Measurements from ENCODE around the gene GLI3.

GLI3 gene

DNA sequence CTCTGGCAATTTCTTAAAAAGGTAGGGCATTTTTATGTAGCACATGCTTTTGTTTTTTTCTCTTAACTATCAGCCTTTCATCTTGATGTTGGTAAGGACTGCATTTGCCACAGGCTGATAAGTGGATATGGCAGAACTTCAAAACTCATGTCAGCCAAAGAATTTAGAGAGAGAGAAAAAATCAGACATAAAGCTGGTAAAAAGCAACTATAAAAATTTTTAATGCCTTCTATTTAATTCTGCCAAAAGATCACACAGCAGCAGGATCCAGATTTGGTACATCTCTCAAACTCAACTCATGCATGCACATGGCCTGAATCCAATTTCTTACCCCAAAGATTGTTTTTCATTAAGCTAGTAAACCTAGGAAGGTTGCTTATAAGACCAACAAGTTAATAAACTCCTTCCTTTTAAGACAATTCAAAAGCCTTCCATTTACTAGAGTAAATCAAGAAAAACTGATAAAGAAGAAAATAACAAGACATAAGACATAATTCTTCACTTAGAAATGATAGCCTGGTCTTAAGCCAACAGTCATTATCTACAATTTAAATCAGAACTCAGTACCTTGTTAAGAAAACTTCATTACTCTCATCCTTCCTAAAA lies 69.3 kb downstream of the GLI3 start:
- FAIRE-seq, result no peak
- DNase-seq (ENCODE audit: insufficient read length), result no peak
- TF ChIP-seq POLR2AphosphoS5 (IDR thresholded peaks at IDR 0.05; ENCODE audit: low read depth, low read length), result no peak
- no peak for TF ChIP-seq POLR2A (IDR thresholded peaks at IDR 0.05; ENCODE audit: low read depth, low read length)
- TF ChIP-seq TAF1 (IDR thresholded peaks at IDR 0.05; ENCODE audit: borderline replicate concordance, low read depth, low read length), result no peak

DNA sequence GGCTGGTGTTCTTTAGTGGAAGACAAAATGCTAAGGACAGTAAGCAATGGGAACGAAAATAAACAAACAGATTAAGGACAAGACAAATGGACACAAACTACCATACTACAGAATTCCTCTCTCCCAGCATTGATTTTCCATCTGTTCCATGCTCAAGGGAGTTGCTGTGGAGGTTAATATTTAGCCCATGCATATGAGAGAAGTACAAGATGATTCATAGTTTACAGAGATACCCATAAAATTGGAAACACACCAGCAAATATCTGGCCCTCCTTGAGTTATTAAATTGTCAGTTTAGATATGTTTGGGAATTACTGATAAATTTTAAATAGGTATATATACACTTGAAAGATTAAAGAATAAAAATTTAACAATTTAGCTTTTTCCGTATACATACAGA lies 69.8 kb downstream of the GLI3 start:
- DNase-seq (ENCODE audit: insufficient read length), result no peak
- no peak for FAIRE-seq
- TF ChIP-seq TAF1 (IDR thresholded peaks at IDR 0.05; ENCODE audit: borderline replicate concordance, low read depth, low read length), result no peak
- TF ChIP-seq POLR2AphosphoS5 (IDR thresholded peaks at IDR 0.05; ENCODE audit: low read depth, low read length), result no peak
- TF ChIP-seq POLR2A (IDR thresholded peaks at IDR 0.05; ENCODE audit: low read depth, low read length), result no peak

DNA sequence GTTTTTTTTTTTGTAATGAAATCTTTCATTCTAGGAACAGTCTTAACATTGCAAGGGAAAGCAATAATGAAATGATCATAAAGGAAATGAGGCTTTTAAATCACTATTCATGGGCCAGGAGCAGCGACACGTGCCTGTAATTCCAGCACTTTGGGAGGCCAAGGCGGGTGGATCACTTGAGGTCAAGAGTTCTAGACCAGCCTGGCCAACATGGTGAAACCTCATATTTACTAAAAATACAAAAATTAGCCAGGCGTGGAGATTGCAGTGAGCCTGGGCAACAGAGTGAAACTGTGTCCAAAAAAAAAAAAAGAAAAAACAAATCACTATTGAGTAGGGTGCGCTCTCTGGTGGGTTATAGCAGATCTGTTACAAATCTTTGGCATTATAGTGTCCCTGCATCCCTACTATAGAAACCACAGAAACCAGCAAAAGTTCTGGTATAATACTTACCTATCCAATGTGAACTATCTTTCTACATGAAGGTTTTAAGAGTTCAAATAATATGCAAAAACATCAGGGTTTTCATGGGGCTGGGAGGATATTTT lies 72.1 kb downstream of the GLI3 start:
- FAIRE-seq (no peak), DNase-seq (ENCODE audit: insufficient read length) (no peak)
- TF ChIP-seq POLR2AphosphoS5 (IDR thresholded peaks at IDR 0.05; ENCODE audit: low read depth, low read length) (no peak), POLR2A (IDR thresholded peaks at IDR 0.05; ENCODE audit: low read depth, low read length) (no peak), TAF1 (IDR thresholded peaks at IDR 0.05; ENCODE audit: borderline replicate concordance, low read depth, low read length) (no peak)

DNA sequence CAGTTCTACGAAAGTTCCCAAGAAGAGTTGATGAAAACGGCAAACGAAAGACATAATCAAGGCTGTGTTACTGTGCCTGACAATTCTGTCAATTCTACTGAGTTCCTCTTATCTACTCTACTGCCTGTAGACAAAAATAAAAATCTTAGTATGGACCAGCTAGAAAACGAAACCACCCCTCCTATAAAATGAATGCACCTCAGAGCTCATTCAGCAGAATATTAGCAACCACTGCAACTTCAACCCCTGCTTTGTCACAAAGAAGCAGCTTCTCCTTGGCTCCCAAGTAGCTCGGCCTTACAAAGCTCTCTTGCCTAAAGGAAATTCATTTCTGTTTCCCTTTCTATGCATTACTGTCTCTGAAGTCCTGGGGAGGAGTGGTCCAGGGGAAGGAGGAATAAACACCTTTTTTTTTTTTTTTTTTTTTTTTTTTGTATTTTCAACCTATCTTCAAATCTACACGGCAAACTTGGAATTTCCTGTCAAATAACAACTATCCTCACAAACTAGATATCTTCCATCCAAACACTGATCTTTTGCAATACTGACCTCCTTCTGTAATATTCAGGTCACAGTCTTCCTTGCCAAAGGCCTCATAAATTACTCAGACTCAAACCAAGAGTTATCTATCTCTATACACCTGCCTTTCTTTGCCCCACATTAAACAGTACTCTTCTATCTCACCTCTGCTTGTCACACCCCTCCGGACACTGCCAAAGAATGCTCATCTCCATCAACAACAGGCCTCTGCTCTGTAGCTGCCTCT lies 74.3 kb downstream of the GLI3 start:
- no peak for TF ChIP-seq TAF1 (IDR thresholded peaks at IDR 0.05; ENCODE audit: borderline replicate concordance, low read depth, low read length)
- TF ChIP-seq POLR2A (IDR thresholded peaks at IDR 0.05; ENCODE audit: low read depth, low read length), result no peak
- TF ChIP-seq POLR2AphosphoS5 (IDR thresholded peaks at IDR 0.05; ENCODE audit: low read depth, low read length), result no peak

DNA sequence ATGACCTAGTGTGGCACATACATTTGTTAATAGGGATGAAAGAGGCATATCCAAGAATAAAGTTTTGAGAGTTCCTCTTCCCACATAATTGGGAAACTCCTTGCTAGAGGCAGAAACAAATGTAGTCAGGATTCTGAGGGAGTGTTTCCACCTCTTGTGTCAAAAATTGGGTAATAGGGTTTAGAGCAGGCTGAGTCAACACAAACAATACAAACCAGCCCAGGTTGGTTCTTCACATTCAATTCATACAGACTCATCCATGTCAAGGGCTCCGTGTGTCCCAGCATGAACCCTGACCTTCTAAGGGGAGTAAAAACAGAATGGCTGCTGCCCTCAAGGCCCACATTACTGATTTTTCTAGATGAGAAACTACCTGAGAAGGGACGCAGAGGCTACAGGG lies 75.3 kb downstream of the GLI3 start:
- no peak for TF ChIP-seq POLR2A (IDR thresholded peaks at IDR 0.05; ENCODE audit: low read depth, low read length)
- no peak for TF ChIP-seq TAF1 (IDR thresholded peaks at IDR 0.05; ENCODE audit: borderline replicate concordance, low read depth, low read length)
- no peak for TF ChIP-seq POLR2AphosphoS5 (IDR thresholded peaks at IDR 0.05; ENCODE audit: low read depth, low read length)
- DNase-seq (ENCODE audit: insufficient read length) (no peak), FAIRE-seq (no peak)

More for the DNA sequence above, 74.3 kb downstream of the GLI3 start:
- no peak for DNase-seq (ENCODE audit: insufficient read length)
- no peak for FAIRE-seq

DNA sequence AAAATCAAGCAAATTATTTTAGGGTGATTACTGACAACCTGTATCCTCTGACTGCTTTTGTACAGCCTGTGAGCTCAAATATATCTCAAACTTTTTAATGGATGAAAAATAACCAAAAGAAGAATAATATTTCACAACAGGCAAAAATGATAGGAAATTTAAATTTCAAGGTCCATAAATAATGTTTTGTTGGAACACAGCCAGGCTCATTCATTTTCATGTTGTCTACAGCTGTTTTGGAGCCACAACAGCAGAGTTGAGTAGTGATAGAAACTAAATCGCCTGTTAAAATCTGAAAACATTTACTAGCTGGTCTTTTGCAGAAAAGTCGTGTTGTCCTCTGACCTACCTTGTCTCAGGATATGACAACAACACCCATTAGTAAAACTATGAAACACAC lies 75.9 kb downstream of the GLI3 start:
- TF ChIP-seq POLR2AphosphoS5 (IDR thresholded peaks at IDR 0.05; ENCODE audit: low read depth, low read length) (no peak), POLR2A (IDR thresholded peaks at IDR 0.05; ENCODE audit: low read depth, low read length) (no peak), TAF1 (IDR thresholded peaks at IDR 0.05; ENCODE audit: borderline replicate concordance, low read depth, low read length) (no peak)
- DNase-seq (ENCODE audit: insufficient read length) (no peak), FAIRE-seq (no peak)

DNA sequence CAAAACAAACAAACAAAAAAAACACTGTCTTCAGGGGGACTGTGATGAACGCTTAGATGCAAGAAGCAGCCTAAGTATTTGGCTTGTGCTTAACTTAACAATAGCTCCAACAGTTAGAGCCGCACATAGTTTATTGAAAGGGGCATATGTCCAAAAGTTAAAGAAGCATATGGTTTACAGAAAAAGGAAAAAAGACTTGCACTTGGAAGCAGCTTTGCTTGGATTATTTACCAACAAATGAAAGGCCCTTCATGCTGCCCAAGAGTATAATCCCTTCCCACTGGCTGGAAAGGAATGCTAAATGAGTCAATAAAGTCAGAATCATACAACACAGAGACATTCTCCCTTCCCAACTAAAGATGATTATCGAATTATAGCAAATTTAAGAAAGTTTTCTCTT lies 77.9 kb downstream of the GLI3 start:
- TF ChIP-seq POLR2A (IDR thresholded peaks at IDR 0.05; ENCODE audit: low read depth, low read length) (no peak), TAF1 (IDR thresholded peaks at IDR 0.05; ENCODE audit: borderline replicate concordance, low read depth, low read length) (no peak), POLR2AphosphoS5 (IDR thresholded peaks at IDR 0.05; ENCODE audit: low read depth, low read length) (no peak)
- FAIRE-seq (no peak), DNase-seq (ENCODE audit: insufficient read length) (no peak)

DNA sequence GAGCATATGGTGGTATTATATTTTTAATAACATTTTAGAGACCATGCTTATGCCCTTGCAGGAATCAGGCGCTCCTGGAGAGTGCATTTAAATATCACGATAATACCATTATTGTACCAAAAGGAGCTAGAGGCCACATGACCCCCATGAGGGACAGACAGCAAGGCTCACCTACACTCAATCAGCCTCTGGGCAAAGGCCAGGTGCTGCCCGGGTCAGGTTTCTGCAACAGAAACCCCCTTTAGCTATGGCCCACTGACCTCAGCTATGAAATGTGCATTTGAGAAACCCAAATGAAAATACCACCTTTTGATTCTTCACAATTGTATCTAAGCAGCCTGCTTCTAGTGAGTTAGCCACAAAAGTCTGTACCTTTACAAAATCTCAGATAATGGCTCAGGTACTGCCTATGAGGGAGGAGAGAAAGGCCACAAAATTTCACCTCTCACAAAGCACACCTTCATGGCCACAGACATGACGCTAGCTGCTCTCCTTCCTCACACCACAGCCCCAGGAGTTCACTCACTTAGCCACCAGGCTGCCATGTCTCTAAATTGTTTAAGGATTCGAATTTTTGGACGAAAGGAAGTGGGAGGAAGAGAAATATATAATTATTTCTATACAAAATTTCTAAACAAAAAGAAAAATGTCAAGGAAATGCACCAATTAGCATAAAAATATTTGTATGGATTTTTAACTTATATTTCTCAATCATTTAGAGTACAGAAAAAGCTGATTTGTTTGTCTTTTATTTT lies 79.9 kb downstream of the GLI3 start:
- FAIRE-seq (no peak), DNase-seq (ENCODE audit: insufficient read length) (no peak)
- TF ChIP-seq POLR2AphosphoS5 (IDR thresholded peaks at IDR 0.05; ENCODE audit: low read depth, low read length), result no peak
- TF ChIP-seq TAF1 (IDR thresholded peaks at IDR 0.05; ENCODE audit: borderline replicate concordance, low read depth, low read length), result no peak
- TF ChIP-seq POLR2A (IDR thresholded peaks at IDR 0.05; ENCODE audit: low read depth, low read length), result no peak

DNA sequence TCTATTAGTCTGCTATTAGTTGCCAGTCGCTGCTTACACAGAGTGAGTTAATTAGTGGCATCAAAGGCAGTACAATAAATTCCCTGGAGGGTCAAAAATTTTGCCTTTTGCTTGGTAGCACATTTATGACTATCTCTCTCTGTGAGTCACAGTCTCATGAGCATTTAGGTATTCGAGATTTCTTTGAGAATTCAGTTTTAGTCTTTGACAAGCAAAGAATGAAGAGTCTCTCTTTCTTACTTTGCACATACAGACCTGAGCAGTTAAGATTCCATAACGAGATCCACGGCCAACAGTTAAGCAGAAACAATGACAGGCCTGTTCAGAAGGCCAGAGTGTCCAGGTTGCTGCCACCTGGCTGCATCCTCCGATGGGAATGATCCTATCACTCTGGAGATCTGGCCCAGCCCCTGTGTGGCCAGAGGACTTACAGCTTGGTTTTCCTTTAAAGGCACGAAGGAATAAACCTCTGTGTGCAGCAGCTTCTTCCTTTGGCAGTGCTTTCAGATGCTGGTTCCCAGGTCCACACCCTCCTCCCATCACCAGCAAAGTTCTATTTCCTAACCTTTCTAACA lies 80.6 kb downstream of the GLI3 start:
- no peak for FAIRE-seq
- no peak for TF ChIP-seq POLR2A (IDR thresholded peaks at IDR 0.05; ENCODE audit: low read depth, low read length)
- no peak for DNase-seq (ENCODE audit: insufficient read length)

DNA sequence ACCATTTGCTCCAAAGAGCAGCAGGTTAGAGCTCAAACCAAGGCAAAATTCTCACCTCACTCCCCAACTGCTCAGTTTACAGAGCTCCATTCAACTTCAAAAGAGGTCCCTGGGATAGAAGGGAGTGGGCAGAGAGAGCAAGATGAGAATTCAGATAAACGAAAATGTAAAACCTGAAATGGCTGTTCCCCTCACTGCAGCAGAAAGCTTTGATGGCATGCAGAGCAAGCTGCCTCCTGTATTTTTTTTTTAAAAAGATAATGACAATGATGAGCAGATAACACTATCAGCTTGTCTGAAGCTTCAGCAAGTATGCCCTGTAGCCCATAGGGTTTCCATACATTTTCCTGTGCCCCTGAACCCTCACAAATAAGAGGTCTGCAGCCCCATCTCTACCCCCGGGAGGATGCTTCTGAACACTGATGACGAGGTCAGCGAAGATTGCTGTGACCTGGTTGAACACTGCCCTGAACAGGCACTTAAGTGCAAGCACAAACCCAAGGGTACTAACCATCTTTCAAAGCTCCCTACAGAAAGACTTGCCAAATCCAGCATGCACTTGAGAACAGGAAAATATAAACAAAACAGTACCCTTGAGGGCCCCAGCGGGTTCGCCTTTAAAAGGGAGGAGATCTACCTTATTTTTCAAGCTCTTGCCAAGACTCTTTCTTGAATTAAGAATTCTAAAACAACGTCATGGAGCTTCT lies 81.3 kb downstream of the GLI3 start:
- DNase-seq (ENCODE audit: insufficient read length) (no peak), FAIRE-seq (no peak)
- TF ChIP-seq POLR2AphosphoS5 (IDR thresholded peaks at IDR 0.05; ENCODE audit: low read depth, low read length), result no peak
- no peak for TF ChIP-seq POLR2A (IDR thresholded peaks at IDR 0.05; ENCODE audit: low read depth, low read length)
- TF ChIP-seq TAF1 (IDR thresholded peaks at IDR 0.05; ENCODE audit: borderline replicate concordance, low read depth, low read length), result no peak

DNA sequence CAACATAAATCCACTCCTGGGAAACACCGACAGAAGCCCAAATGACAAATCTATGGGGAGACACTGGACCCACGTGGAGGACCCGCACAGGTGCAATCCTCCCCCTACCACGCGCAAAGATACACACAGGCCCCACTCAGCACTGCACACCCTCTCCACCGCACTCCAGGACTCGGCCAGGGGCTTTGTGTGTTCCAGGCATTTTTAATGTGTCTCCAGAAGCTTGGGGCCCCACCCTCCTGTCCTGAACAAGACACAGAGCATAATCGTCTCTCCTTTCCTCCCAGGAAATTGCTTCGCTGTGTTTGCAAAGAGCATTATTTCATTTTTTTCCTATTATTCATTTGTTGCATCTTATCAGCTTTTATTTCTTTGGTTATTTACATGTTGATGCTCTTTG lies 82.8 kb downstream of the GLI3 start:
- TF ChIP-seq TAF1 (IDR thresholded peaks at IDR 0.05; ENCODE audit: borderline replicate concordance, low read depth, low read length) (no peak), POLR2A (IDR thresholded peaks at IDR 0.05; ENCODE audit: low read depth, low read length) (no peak), POLR2AphosphoS5 (IDR thresholded peaks at IDR 0.05; ENCODE audit: low read depth, low read length) (no peak)
- no peak for FAIRE-seq

More for the DNA sequence above, 82.8 kb downstream of the GLI3 start:
- DNase-seq (ENCODE audit: insufficient read length), result no peak

Measured in GM12892 (cell line).